Activated B cell treated with CpG ODN at 0.5 μM for 24 hours (primary cell): ENCODE data around the gene DNAJC30. TPM values are rescaled to one million over a fixed set of nuclear protein-coding genes. Genes with fewer than 3 reads are reported as not detected.

Experiments used
- ATAC-seq: fragments of 200-7000 bp; cut with Tn5 transposase; one replicate; pipeline ENCODE4 v1.10.0; 2021; ENCODE audit warnings: low read depth, mild to moderate bottlenecking, moderate library complexity
- CTCF ChIA-PET: fragments of 350-600 bp; sonication (Branson Sonifier 250); formaldehyde crosslinking; loops from one replicate; lab custom pipeline; 2021; ENCODE audit warnings: antibody characterized with exemption; lab: Charles Lee
- POLR2A ChIA-PET: fragments of 350-600 bp; sonication (Branson Sonifier 250); formaldehyde crosslinking; loops from one replicate; lab custom pipeline; 2021; ENCODE audit warnings: antibody characterized with exemption; lab: Charles Lee
- DNase-seq: peaks from one replicate; pipeline ENCODE4 v3.0.0; 2022
- H3K27ac Mint-ChIP-seq: one replicate; pipeline ENCODE4 v1.8.0; 2020; ENCODE audit warnings: mixed read lengths
- H3K27me3 Mint-ChIP-seq: one replicate; pipeline ENCODE4 v1.8.0; 2021; ENCODE audit warnings: mixed read lengths
- H3K36me3 Mint-ChIP-seq: one replicate; pipeline ENCODE4 v1.8.0; 2021; ENCODE audit warnings: low read depth, mixed read lengths
- H3K4me1 Mint-ChIP-seq: one replicate; pipeline ENCODE4 v1.8.0; 2021; ENCODE audit warnings: mixed read lengths
- H3K4me3 Mint-ChIP-seq: one replicate; pipeline ENCODE4 v1.8.0; 2020; ENCODE audit warnings: mild to moderate bottlenecking, mixed read lengths
- H3K9me3 Mint-ChIP-seq: one replicate; pipeline ENCODE4 v1.8.0; 2020; ENCODE audit warnings: mixed read lengths
- CTCF ChIP-seq: fragments of 200-600 bp; IDR thresholded peaks from one replicate; pipeline ENCODE4 v1.8.0; 2022; ENCODE audit warnings: antibody characterized with exemption, mild to moderate bottlenecking
- intact Hi-C: fragments of 100-400 bp; cut with micrococcal nuclease; formaldehyde crosslinking; loops from one replicate; pipeline ENCODE4 v1.15.1; 2024
- total RNA-seq: library from RNA; stranded (reverse); gene quantifications from 2 replicates; pipeline ENCODE4 v1.2.3, GENCODE V29; 2022

DNAJC30 gene
- total RNA-seq, 1 donor from 2014 or later = 14.2 TPM

GRCh38 chr7:73646785-73647724 is 36.2 kb downstream of the DNAJC30 start:
- Mint-ChIP-seq H3K27me3 (peaks cover 52% of the 10 kb centered on the region), H3K27ac (no peak overlapping the region)

GRCh38 chr7:73645643-73646174 is 37.5 kb downstream of the DNAJC30 start:
- TF ChIP-seq CTCF = no peak
- Mint-ChIP-seq H3K9me3 (peaks cover 2% of the 10 kb centered on the region), H3K4me1 (peaks cover 7% of the 10 kb centered on the region), H3K27ac (no peak overlapping the region), H3K27me3 (peaks cover 44% of the 10 kb centered on the region), H3K4me3 (no peak overlapping the region), H3K36me3 (no peaks in the 10 kb centered on the region)
- no peak for ATAC-seq
- POLR2A ChIA-PET = no interaction called here
- no peak for DNase-seq
- intact Hi-C loops = no loop called here
- CTCF ChIA-PET = interaction anchor here (1.2 kb wide), 1 partner anchor 19 kb away, joined by 3 read pairs; no protein-coding TSS in a partner anchor

More at GRCh38 chr7:73646785-73647724, 36.2 kb downstream of the DNAJC30 start:
- Mint-ChIP-seq H3K4me3 (no peak overlapping the region), H3K36me3 (no peaks in the 10 kb centered on the region), H3K9me3 (no peaks in the 10 kb centered on the region), H3K4me1 (peaks cover 7% of the 10 kb centered on the region)
- DNase-seq (no peak), ATAC-seq (no peak)
- TF ChIP-seq CTCF = no peak
- POLR2A ChIA-PET = no interaction called here
- intact Hi-C loops = no loop called here
- CTCF ChIA-PET = no interaction called here

- DNase-seq (no peak), ATAC-seq (no peak)
- intact Hi-C loops = no loop called here
- no peak for TF ChIP-seq CTCF
- ChIA-PET CTCF (interaction anchor here (1.2 kb wide), 1 partner anchor 20 kb away, joined by 3 read pairs; no protein-coding TSS in a partner anchor), POLR2A (no interaction called here)
- Mint-ChIP-seq H3K36me3 (no peaks in the 10 kb centered on the region), H3K4me1 (peaks cover 7% of the 10 kb centered on the region), H3K27ac (no peak overlapping the region), H3K4me3 (no peak overlapping the region), H3K27me3 (peaks cover 36% of the 10 kb centered on the region), H3K9me3 (peaks cover 2% of the 10 kb centered on the region)
Measured at GRCh38 chr7:73644688-73645286, 38.5 kb downstream of the DNAJC30 start.

- no peak for TF ChIP-seq CTCF
- Mint-ChIP-seq H3K4me3 (no peak overlapping the region), H3K36me3 (no peaks in the 10 kb centered on the region), H3K27ac (no peak overlapping the region), H3K9me3 (peaks cover 2% of the 10 kb centered on the region), H3K27me3 (peaks cover 26% of the 10 kb centered on the region), H3K4me1 (no peaks in the 10 kb centered on the region)
- ATAC-seq = no peak
- ChIA-PET CTCF (no interaction called here), POLR2A (no interaction called here)
- intact Hi-C loops = no loop called here
- no peak for DNase-seq
Measured at GRCh38 chr7:73642834-73643233, 40.4 kb downstream of the DNAJC30 start.

- ChIA-PET POLR2A (no interaction called here), CTCF (no interaction called here)
- H3K4me3 Mint-ChIP-seq = no peak overlapping the region
- no peaks in the 10 kb centered on the region for H3K36me3 Mint-ChIP-seq
- TF ChIP-seq CTCF = no peak
- no peak overlapping the region for H3K27ac Mint-ChIP-seq
- H3K4me1 Mint-ChIP-seq = no peaks in the 10 kb centered on the region
- H3K9me3 Mint-ChIP-seq = peaks cover 2% of the 10 kb centered on the region
- intact Hi-C loops = no loop called here
- no peak for ATAC-seq
- no peak for DNase-seq
- H3K27me3 Mint-ChIP-seq = peaks cover 21% of the 10 kb centered on the region
Measured at GRCh38 chr7:73638911-73639310, 44.3 kb downstream of the DNAJC30 start.
